GM19025 (cell line): ENCODE measurements around the gene PGC.

Experiments used
- ATAC-seq: cut with Tn5 transposase; IDR thresholded peaks from one replicate; pipeline ENCODE4 v1.9.1; 2021; ENCODE audit warnings: mild to moderate bottlenecking, low read depth, moderate library complexity; ENCODE audit not compliant: unreplicated experiment

Gene PGC

DNA sequence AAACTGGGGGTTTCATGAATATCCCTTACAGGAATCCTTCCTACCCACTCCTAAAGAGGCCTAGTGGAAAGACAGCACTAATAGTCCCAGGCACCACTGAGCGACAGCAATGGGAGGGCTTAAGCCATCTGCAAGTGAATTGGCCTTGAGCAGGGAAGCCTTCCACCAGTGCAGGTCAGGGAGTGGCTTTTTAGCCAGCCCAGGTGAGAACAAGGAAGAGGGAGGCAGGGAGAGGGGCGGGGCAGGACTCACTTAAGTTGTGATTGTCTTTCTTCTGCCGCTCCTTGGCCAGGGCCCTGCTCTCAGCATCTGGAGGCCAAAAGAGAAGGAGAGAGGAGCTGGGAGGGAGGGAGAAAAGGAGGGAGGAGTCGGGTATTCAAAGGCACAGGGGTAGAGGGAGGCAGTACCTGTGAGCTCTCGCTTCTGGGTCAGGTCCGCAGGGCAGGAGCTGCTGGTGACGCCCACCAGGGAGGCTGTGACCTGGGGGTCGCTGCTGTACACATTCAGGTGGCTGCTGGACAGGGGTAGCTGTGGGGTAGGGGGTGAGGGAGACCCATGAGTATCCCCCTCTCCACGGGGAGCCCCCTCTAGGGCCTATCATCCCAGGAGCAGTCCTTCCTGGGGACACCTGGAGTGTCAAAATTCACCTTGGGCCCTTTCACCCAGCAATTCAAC is 59.6 kb downstream of the PGC start:
- ATAC-seq = no peak
